Activated CD8-positive, alpha-beta T cell treated with anti-CD3 and anti-CD28 coated beads, Interleukin-2, amount 10 ng/mL, durations not matched to agents 7 days and 5 days (primary cell): Measurements from ENCODE around the gene MRPS6. TPM values are rescaled to one million over a fixed set of nuclear protein-coding genes. Genes with fewer than 3 reads are reported as not detected.

ENCODE experiments used
- total RNA-seq, 2 experiments: library from RNA; stranded (reverse); gene quantifications; one replicate each; pipeline ENCODE4 v1.2.3, GENCODE V29; 2021

Gene MRPS6
- total RNA-seq, 2 experiments from 2014 or later = 80.2 to 84.3 TPM

Other genes with a start within 250 kb of the MRPS6 start
- gene ATP5PO, start 157.8 kb upstream of the MRPS6 start, total RNA-seq = 100 to 1,000 TPM; 229 to 231 TPM
- gene SLC5A3, start within 50 bp of the MRPS6 start, total RNA-seq = 10 to 100 TPM; 22.4 to 24.2 TPM